ENCODE data around the gene RBMS1.

GRCh38 chr2:160252278-160252887 lies 241.2 kb downstream of the RBMS1 start:
- TF ChIP-seq CTCF (IDR thresholded peaks at IDR 0.05): peak; percentile 71 to 81 (median 79)
- no peak for TF ChIP-seq EP300 (IDR thresholded peaks at IDR 0.05)
- no peak for TF ChIP-seq POLR2AphosphoS5 (IDR thresholded peaks at IDR 0.05)
- TF ChIP-seq POLR2A (IDR thresholded peaks at IDR 0.05): no peak

Data from gastroesophageal sphincter (tissue), 3 donors.